T-helper 22 cell (primary cell): ENCODE data around the gene SNX14.

ENCODE experiments used
- DNase-seq: peaks from one replicate; pipeline ENCODE4 v3.0.0-alpha.2; 2020; ENCODE audit warnings: low read depth

SNX14 gene

DNA sequence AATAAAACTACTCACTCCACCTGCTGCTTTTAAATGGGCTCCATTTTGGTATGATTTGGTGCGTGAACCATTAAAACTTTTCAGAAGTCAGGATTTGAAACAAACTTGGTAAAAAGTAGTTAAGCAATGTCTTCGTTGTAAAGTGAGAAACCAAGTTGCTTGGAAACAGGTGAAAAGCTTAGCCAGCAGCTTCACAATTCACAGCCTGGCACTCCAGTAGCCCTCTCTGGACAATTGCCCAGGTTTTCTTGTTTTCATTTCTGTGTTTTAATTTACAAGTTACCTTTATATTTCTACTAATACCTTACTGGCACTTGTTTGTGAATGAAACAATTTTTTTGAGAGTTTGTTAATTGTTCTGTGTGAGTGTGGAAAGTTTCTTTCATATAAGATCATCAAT lies 131.0 kb downstream of the SNX14 start:
- no peak for DNase-seq

DNA sequence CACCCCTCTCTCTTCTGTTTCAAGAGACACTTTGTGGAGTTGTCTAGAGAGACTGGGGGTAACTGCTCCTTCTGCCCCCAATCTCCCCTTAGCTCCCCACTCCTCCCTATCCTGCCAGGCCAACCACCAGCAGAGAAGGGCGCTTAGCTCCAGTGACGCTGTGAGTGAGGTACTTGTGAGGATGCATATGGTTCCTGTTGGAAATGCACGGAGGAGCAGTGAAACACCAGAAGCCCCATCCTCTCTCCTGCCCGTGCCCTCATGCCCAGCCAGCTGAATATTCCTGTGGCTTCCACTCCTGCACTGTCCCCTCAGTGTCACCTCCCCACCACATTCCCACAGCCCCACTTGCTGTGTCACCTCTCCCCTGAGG lies 131.9 kb downstream of the SNX14 start:
- DNase-seq: no peak

GRCh38 chr6:85460921-85461797 lies 132.5 kb downstream of the SNX14 start:
- DNase-seq: no peak

- no peak for DNase-seq
Observed at GRCh38 chr6:85460154-85460920, 133.3 kb downstream of the SNX14 start.

DNA sequence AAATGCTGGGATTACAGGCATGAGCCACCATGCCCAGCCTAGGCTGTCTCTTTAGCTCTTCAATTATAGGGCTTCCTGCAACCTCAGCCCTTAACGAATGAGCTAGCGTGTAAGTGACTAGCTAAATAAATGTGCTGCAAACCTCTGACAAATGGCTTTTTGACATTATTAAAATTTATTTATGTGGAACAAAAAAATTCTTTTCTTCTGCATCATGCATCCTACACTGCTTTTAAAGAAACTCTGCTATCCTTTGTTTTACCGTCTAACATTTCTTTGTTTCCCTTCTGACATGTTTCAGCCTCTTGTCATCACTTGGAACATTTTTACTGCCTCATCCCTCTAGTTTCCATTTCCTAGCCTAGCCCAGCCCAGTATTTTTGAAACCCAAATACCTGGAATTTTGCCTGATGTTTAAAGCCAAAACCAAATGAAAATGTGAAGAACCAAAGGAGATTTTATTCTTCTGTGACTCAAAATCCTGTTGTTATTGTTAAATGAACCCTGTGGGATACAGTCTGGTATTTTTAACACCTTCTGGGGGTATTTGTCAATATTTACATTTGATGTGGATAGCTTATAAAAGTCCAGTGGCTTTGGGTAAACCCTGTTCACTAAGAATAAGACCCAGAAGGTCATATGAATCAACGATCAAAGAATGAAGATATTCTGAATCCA lies 134.3 kb downstream of the SNX14 start:
- DNase-seq: no peak

DNA sequence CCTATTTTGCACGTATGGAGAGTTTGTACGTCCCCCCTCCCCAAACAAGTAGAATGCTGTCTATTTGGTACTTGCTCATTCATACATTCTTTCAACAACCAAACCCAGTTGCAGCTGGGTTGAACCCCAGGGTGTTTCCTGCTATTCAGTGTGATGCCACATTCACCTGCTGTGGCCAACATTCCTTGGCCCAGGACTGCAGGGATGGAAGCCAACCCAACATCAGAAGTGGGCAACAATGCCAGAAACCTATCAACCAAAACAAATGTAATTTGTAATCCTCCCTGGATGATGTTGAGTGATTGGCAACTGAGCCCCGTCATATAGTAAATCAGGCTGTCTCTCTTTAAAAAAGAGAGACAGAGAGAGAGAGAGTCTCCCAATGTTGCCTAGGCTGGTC lies 134.9 kb downstream of the SNX14 start:
- no peak for DNase-seq

DNA sequence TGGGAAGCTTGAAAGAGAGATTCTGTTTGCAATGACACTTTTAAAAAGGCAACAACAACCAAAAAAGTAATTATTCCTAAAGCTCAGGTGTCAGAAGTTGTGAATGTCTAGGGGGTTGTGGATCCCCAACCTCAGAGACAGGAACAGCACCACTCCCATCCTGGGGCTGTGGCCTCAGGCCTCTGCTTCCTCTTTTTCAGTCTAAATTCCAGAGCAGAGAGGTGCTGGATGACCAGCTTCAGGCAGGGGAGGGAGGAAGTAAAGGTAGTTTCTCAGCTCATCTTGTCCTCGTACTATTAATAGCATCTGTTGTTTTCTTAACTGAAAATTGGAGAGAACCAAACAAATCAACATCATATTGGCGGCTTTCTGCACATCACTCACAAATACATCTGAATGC lies 135.5 kb downstream of the SNX14 start:
- no peak for DNase-seq

GRCh38 chr6:85456782-85457181 lies 136.9 kb downstream of the SNX14 start:
- DNase-seq: no peak
